ENCODE data around the gene POGLUT2. TPM values are rescaled to one million over a fixed set of nuclear protein-coding genes. Genes with fewer than 3 reads are reported as not detected.

POGLUT2 gene
- total RNA-seq, 3 donors from 2014 or later: 3.2 to 5.7 (median 4.7) TPM

- H3K27me3 Mint-ChIP-seq (ENCODE audit: low read depth): no peaks in the 10 kb centered on the region
- no peaks in the 10 kb centered on the region for H3K4me1 Mint-ChIP-seq (ENCODE audit: low read depth)
- ATAC-seq (no peak), DNase-seq (no peak)
- H3K4me3 Mint-ChIP-seq: no peak overlapping the region
- no peaks in the 10 kb centered on the region for H3K9me3 Mint-ChIP-seq
- H3K36me3 Mint-ChIP-seq (ENCODE audit: insufficient read depth): no peaks in the 10 kb centered on the region
Observed at GRCh38 chr13:102761071-102761470, 37.7 kb downstream of the POGLUT2 start.

- Mint-ChIP-seq H3K4me3 (no peak overlapping the region), H3K27me3 (ENCODE audit: low read depth) (no peaks in the 10 kb centered on the region)
- no peak for ATAC-seq
Observed at GRCh38 chr13:102758842-102759241, 39.9 kb downstream of the POGLUT2 start.

GRCh38 chr13:102757006-102757405 is 41.8 kb downstream of the POGLUT2 start:
- Mint-ChIP-seq H3K9me3 (no peaks in the 10 kb centered on the region), H3K27me3 (ENCODE audit: low read depth) (no peaks in the 10 kb centered on the region), H3K36me3 (ENCODE audit: insufficient read depth) (no peaks in the 10 kb centered on the region), H3K4me1 (ENCODE audit: low read depth) (no peaks in the 10 kb centered on the region), H3K4me3 (no peak overlapping the region)
- no peak for DNase-seq
- no peak for ATAC-seq

More at GRCh38 chr13:102758842-102759241, 39.9 kb downstream of the POGLUT2 start:
- Mint-ChIP-seq H3K9me3 (no peaks in the 10 kb centered on the region), H3K4me1 (ENCODE audit: low read depth) (no peaks in the 10 kb centered on the region), H3K36me3 (ENCODE audit: insufficient read depth) (no peaks in the 10 kb centered on the region)
- no peak for DNase-seq

GRCh38 chr13:102751886-102752285 is 46.9 kb downstream of the POGLUT2 start:
- peaks cover 27% of the 10 kb centered on the region for H3K27me3 Mint-ChIP-seq (ENCODE audit: low read depth)
- no peaks in the 10 kb centered on the region for H3K9me3 Mint-ChIP-seq
- DNase-seq (no peak), ATAC-seq (no peak)
- peaks cover 7% of the 10 kb centered on the region for H3K36me3 Mint-ChIP-seq (ENCODE audit: insufficient read depth)
- H3K4me3 Mint-ChIP-seq: no peak overlapping the region
- H3K4me1 Mint-ChIP-seq (ENCODE audit: low read depth): no peaks in the 10 kb centered on the region

GRCh38 chr13:102742506-102742905 is 56.3 kb downstream of the POGLUT2 start:
- Mint-ChIP-seq H3K27me3 (ENCODE audit: low read depth) (peaks cover 33% of the 10 kb centered on the region), H3K9me3 (peaks cover 10% of the 10 kb centered on the region), H3K4me1 (ENCODE audit: low read depth) (no peaks in the 10 kb centered on the region), H3K4me3 (no peak overlapping the region), H3K36me3 (ENCODE audit: insufficient read depth) (no peaks in the 10 kb centered on the region)
- no peak for ATAC-seq
- DNase-seq: no peak

GRCh38 chr13:102742101-102742500 is 56.7 kb downstream of the POGLUT2 start:
- Mint-ChIP-seq H3K36me3 (ENCODE audit: insufficient read depth) (no peaks in the 10 kb centered on the region), H3K4me3 (no peak overlapping the region), H3K27me3 (ENCODE audit: low read depth) (peaks cover 30% of the 10 kb centered on the region), H3K4me1 (ENCODE audit: low read depth) (no peaks in the 10 kb centered on the region), H3K9me3 (peaks cover 10% of the 10 kb centered on the region)
- ATAC-seq (no peak), DNase-seq (no peak)

Other genes with a start within 250 kb of the POGLUT2 start
- 10 to 100 TPM; 57.7 to 62.0 (median 58.6) TPM for gene TPP2, start 202.0 kb downstream of the POGLUT2 start, total RNA-seq
- not detected for gene METTL21C, start 103.9 kb downstream of the POGLUT2 start, total RNA-seq
- gene TEX30, start 25.2 kb downstream of the POGLUT2 start, total RNA-seq: 10 to 100 TPM; 35.5 to 37.9 (median 35.7) TPM
- gene BIVM, start 143 bp upstream of the POGLUT2 start, total RNA-seq: 1 to 10 TPM; 6.2 to 8.9 (median 7.3) TPM
- gene ERCC5, start 47.1 kb upstream of the POGLUT2 start, total RNA-seq: 10 to 100 TPM; 32.1 to 34.9 (median 33.7) TPM